ENCODE results near the gene ASTN2.

DNA sequence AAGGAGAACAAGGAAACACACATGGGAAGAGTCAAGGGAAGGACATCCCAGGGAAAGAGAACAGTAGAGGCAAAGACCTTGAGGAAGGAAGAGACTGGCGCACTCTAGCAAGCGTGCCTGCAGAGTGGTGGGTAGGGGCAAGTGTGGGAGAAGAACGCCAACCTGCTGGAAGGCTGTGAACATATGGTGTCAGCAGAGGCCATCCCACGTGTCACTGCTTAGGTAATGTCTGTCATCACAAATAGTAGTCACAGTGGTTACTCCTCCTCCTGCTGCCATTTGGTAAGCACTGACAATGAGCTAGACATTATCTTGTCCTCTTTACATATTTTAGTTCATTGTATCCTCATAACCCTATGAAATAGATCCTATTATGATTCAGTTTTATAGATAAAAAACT, 934.2 kb downstream of the ASTN2 start:
- TF ChIP-seq, protein P1, sequence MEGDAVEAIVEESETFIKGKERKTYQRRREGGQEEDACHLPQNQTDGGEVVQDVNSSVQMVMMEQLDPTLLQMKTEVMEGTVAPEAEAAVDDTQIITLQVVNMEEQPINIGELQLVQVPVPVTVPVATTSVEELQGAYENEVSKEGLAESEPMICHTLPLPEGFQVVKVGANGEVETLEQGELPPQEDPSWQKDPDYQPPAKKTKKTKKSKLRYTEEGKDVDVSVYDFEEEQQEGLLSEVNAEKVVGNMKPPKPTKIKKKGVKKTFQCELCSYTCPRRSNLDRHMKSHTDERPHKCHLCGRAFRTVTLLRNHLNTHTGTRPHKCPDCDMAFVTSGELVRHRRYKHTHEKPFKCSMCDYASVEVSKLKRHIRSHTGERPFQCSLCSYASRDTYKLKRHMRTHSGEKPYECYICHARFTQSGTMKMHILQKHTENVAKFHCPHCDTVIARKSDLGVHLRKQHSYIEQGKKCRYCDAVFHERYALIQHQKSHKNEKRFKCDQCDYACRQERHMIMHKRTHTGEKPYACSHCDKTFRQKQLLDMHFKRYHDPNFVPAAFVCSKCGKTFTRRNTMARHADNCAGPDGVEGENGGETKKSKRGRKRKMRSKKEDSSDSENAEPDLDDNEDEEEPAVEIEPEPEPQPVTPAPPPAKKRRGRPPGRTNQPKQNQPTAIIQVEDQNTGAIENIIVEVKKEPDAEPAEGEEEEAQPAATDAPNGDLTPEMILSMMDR (IDR thresholded peaks at IDR 0.05; ENCODE audit: extremely low read depth in 1 of 2, insufficient read depth in 1 of 2, low read depth in 1 of 2, low read length in 2 of 2) = no peak
- no peak for TF ChIP-seq EZH2 (IDR thresholded peaks at IDR 0.05; ENCODE audit: borderline replicate concordance, low read depth, low read length, severe bottlenecking)
- no peak for TF ChIP-seq POLR2A (IDR thresholded peaks at IDR 0.05; ENCODE audit: low read depth, low read length)
- no peak for TF ChIP-seq GATA2 (IDR thresholded peaks at IDR 0.05; ENCODE audit: insufficient read depth, insufficient read length, low read depth, low read length)

All from endothelial cell of umbilical vein (primary cell).